A172 (cell line): ENCODE data around the gene CMPK2. TPM values are rescaled to one million over a fixed set of nuclear protein-coding genes. Genes with fewer than 3 reads are reported as not detected.
"Not testable (repeated sequence)": the region's sequence is repeated elsewhere in the genome, so short reads cannot be mapped to it uniquely, and the experiment has no call there.

ENCODE experiments used
- DNase-seq: peaks from one replicate; pipeline ENCODE4 v3.0.0-alpha.2; 2015; ENCODE audit warnings: low spot score
- total RNA-seq: library from RNA; depleted of rRNA; stranded (reverse); fragments of >200 nt; shearing (Covaris generic); gene quantifications from 2 replicates; pipeline ENCODE4 v1.2.3, GENCODE V29; 2014; rRNA removed

The CMPK2 gene
- 11.4 and 12.7 TPM in 2 replicates for total RNA-seq

- DNase-seq = peak; percentile 37
Observed at GRCh38 chr2:6865346-6866274, at the start of gene CMPK2. Gene CMPK2, minus strand, starts transcription at chr2:6865907. Its CDS starts 211 bp downstream, at chr2:6865696.

GRCh38 chr2:6915399-6915798, 49.7 kb upstream of the CMPK2 start:
- no peak for DNase-seq

- DNase-seq = peak; percentile 78
Observed at GRCh38 chr2:6914828-6915227, 49.1 kb upstream of the CMPK2 start.

GRCh38 chr2:6913415-6914157, 47.9 kb upstream of the CMPK2 start:
- peak; percentile 9 for DNase-seq

GRCh38 chr2:6911721-6912120, 46.0 kb upstream of the CMPK2 start:
- no peak for DNase-seq

GRCh38 chr2:6909431-6910385, 44.0 kb upstream of the CMPK2 start:
- DNase-seq = peak; percentile 25

- DNase-seq = no peak
Observed at GRCh38 chr2:6908291-6908690, 42.6 kb upstream of the CMPK2 start.

- no peak for DNase-seq
Observed at GRCh38 chr2:6906165-6906741, 40.5 kb upstream of the CMPK2 start.

- DNase-seq = no peak
Observed at GRCh38 chr2:6905668-6906067, 40.0 kb upstream of the CMPK2 start.

- DNase-seq = not testable (repeated sequence)
Observed at GRCh38 chr2:6902581-6902980, 36.9 kb upstream of the CMPK2 start.

GRCh38 chr2:6896930-6897759, 31.4 kb upstream of the CMPK2 start:
- DNase-seq = peak; percentile 48

- no peak for DNase-seq
Observed at GRCh38 chr2:6893876-6894482, 28.3 kb upstream of the CMPK2 start.

GRCh38 chr2:6888724-6889123, 23.0 kb upstream of the CMPK2 start:
- no peak for DNase-seq

GRCh38 chr2:6887751-6888192, 22.1 kb upstream of the CMPK2 start:
- DNase-seq = no peak

GRCh38 chr2:6885968-6886367, 20.3 kb upstream of the CMPK2 start:
- DNase-seq = no peak

- DNase-seq = no peak
Observed at GRCh38 chr2:6885551-6885950, 19.8 kb upstream of the CMPK2 start.

GRCh38 chr2:6883448-6884122, 17.9 kb upstream of the CMPK2 start:
- no peak for DNase-seq

- no peak for DNase-seq
Observed at GRCh38 chr2:6881516-6881915, 15.8 kb upstream of the CMPK2 start.

GRCh38 chr2:6881046-6881445, 15.3 kb upstream of the CMPK2 start:
- DNase-seq = no peak
